T-helper 9 cell (primary cell): Measurements from ENCODE around the gene SCO2.
"Not testable (repeated sequence)": the region's sequence is repeated elsewhere in the genome, so short reads cannot be mapped to it uniquely, and the experiment has no call there.

Source experiments
- DNase-seq: peaks from one replicate; pipeline ENCODE4 v3.0.0-alpha.2; 2020

SCO2 gene

GRCh38 chr22:50550395-50550794 is 25.0 kb upstream of the SCO2 start:
- DNase-seq, result no peak

GRCh38 chr22:50548921-50549790 is 23.8 kb upstream of the SCO2 start:
- no peak for DNase-seq

GRCh38 chr22:50548040-50548920 is 22.9 kb upstream of the SCO2 start:
- DNase-seq, result peak; percentile 54

- DNase-seq, result no peak
Measured at GRCh38 chr22:50547263-50547985, 22.0 kb upstream of the SCO2 start.

GRCh38 chr22:50546326-50547262 is 21.2 kb upstream of the SCO2 start:
- no peak for DNase-seq

GRCh38 chr22:50545522-50546325 is 20.3 kb upstream of the SCO2 start, which contains the start of gene KLHDC7B:
TSS of gene KLHDC7B (plus strand) at chr22:50545899. CDS start at chr22:50546244, 345 bp downstream.
- DNase-seq, result no peak

GRCh38 chr22:50544746-50545253 is 19.4 kb upstream of the SCO2 start:
- DNase-seq, result no peak

- DNase-seq, result peak; percentile 75
Measured at GRCh38 chr22:50544078-50544745, 18.8 kb upstream of the SCO2 start.

- DNase-seq, result no peak
Measured at GRCh38 chr22:50542416-50542927, 17.1 kb upstream of the SCO2 start.

- DNase-seq, result not testable (repeated sequence)
Measured at GRCh38 chr22:50541667-50542026, 16.2 kb upstream of the SCO2 start.

- DNase-seq, result no peak
Measured at GRCh38 chr22:50540381-50540780, 15.0 kb upstream of the SCO2 start.

- DNase-seq, result no peak
Measured at GRCh38 chr22:50537765-50538164, 12.4 kb upstream of the SCO2 start.

GRCh38 chr22:50536226-50536625 is 10.8 kb upstream of the SCO2 start:
- no peak for DNase-seq

GRCh38 chr22:50535113-50535512 is 9.7 kb upstream of the SCO2 start:
- no peak for DNase-seq

- not testable (repeated sequence) for DNase-seq
Measured at GRCh38 chr22:50533856-50534711, 8.7 kb upstream of the SCO2 start.

GRCh38 chr22:50532824-50533796 is 7.7 kb upstream of the SCO2 start:
- DNase-seq, result no peak

GRCh38 chr22:50531962-50532674 is 6.7 kb upstream of the SCO2 start:
- DNase-seq, result no peak
